ENCODE results near the gene FTCDNL1.

FTCDNL1 gene

DNA sequence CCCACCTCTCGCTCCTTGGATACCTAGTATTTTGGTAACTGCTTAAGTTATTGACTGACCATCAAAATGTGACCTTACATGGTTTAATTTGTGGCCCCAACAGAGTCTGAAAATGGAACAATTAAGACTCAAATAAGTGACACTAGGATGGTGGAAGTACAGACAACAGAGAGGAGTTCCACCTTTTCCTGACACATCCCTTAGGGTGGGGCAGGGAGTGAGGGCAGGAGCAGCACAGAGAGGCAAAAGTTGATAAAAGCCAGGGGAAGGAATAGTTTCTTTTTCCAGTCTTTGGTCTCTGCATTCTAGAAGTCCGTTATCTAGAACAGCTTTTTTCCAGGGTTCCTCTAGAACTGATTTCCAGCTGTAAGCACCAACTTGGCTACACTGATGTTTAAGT is 32.2 kb downstream of the FTCDNL1 start:
- no peaks in the 10 kb centered on the region for H3K4me1 Mint-ChIP-seq
- peaks cover 4% of the 10 kb centered on the region for H3K27me3 Mint-ChIP-seq (ENCODE audit: low read depth, poor library complexity)
- no peaks in the 10 kb centered on the region for H3K36me3 Mint-ChIP-seq (ENCODE audit: low read depth)
- no peak overlapping the region for H3K27ac Mint-ChIP-seq
- DNase-seq: no peak
- TF ChIP-seq, protein P1, sequence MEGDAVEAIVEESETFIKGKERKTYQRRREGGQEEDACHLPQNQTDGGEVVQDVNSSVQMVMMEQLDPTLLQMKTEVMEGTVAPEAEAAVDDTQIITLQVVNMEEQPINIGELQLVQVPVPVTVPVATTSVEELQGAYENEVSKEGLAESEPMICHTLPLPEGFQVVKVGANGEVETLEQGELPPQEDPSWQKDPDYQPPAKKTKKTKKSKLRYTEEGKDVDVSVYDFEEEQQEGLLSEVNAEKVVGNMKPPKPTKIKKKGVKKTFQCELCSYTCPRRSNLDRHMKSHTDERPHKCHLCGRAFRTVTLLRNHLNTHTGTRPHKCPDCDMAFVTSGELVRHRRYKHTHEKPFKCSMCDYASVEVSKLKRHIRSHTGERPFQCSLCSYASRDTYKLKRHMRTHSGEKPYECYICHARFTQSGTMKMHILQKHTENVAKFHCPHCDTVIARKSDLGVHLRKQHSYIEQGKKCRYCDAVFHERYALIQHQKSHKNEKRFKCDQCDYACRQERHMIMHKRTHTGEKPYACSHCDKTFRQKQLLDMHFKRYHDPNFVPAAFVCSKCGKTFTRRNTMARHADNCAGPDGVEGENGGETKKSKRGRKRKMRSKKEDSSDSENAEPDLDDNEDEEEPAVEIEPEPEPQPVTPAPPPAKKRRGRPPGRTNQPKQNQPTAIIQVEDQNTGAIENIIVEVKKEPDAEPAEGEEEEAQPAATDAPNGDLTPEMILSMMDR (IDR thresholded peaks at IDR 0.05): no peak
- no peak overlapping the region for H3K4me3 Mint-ChIP-seq
- no peaks in the 10 kb centered on the region for H3K9me3 Mint-ChIP-seq

DNA sequence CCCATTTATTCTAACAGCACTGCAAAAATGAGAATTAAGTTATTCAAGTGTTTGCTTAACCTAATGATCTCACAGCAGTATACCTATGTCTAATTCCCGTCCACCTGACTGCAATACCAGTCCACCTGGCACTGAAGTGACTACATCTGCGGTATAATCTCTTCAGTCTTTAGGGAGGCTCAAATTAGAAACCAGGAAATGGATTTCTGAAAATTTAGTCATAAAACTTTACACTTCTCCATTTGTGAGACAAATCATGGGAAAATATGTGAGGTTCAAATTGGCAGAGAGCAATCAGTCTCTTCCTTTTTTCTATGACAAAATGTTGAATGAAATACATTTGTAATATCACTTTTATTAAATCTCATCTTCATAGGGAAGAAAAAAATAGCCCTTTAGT is 33.0 kb downstream of the FTCDNL1 start:
- no peaks in the 10 kb centered on the region for H3K4me1 Mint-ChIP-seq
- no peaks in the 10 kb centered on the region for H3K9me3 Mint-ChIP-seq
- H3K27me3 Mint-ChIP-seq (ENCODE audit: low read depth, poor library complexity): peaks cover 4% of the 10 kb centered on the region
- TF ChIP-seq, protein P1 (IDR thresholded peaks at IDR 0.05): no peak
- no peak overlapping the region for H3K27ac Mint-ChIP-seq
- no peaks in the 10 kb centered on the region for H3K36me3 Mint-ChIP-seq (ENCODE audit: low read depth)
- H3K4me3 Mint-ChIP-seq: no peak overlapping the region
- DNase-seq: no peak

DNA sequence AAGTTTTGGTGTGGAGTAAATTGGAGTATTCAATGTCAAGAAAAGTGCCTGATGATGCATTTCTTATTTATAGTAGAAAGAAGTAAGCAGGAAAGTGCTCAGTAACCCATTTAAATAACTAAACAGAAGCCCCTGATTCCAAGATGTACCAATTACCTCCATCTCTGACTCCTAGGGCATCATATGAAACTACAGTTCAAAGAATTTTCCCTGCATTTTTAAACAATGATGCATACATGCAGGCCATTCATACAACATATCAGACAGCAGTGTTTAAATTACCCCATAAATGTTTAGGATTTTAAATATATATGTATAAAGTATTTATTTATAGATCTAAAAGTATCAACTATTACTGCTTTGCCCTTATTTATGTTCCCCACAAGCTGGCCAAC is 36.2 kb downstream of the FTCDNL1 start:
- Mint-ChIP-seq H3K27me3 (ENCODE audit: low read depth, poor library complexity) (peaks cover 4% of the 10 kb centered on the region), H3K36me3 (ENCODE audit: low read depth) (no peaks in the 10 kb centered on the region), H3K4me1 (no peaks in the 10 kb centered on the region), H3K27ac (no peak overlapping the region), H3K4me3 (no peak overlapping the region), H3K9me3 (no peaks in the 10 kb centered on the region)
- no peak for DNase-seq
- TF ChIP-seq, protein P1 (IDR thresholded peaks at IDR 0.05): no peak

DNA sequence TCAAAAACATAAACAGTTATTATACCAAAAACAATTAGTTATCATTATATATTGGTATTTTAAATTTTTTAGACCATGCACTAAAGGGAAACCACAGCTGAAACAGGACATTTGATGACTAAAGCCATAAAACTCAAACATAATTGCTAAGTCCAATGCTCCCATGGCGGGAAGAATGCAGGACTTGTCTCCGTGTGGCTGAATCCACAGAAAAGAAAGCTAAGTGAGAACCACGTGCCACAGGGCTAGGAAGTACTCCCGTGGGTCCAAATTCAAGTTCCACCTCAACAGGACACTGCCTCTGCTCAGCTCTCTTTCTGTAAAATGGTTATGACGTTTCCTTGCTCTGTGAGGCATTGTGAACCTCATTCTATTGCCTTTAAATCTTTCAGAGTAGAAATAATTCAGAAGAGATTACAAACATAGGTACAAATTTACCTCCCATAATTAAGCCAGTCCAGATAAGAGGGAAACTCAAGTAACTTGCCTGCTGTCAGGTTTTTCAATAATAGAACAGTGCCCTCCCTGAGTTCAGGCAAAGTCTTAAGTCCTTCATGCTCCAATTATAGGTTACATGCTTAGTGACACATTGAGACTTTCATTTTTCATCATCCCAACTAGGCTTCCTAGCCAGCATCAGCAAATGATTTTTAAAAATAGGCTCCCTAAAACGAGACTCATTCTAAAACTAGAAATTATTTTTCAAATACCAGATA is 36.7 kb downstream of the FTCDNL1 start:
- Mint-ChIP-seq H3K4me1 (no peaks in the 10 kb centered on the region), H3K9me3 (no peaks in the 10 kb centered on the region), H3K4me3 (no peak overlapping the region), H3K27me3 (ENCODE audit: low read depth, poor library complexity) (peaks cover 4% of the 10 kb centered on the region), H3K36me3 (ENCODE audit: low read depth) (no peaks in the 10 kb centered on the region), H3K27ac (no peak overlapping the region)
- TF ChIP-seq, protein P1 (IDR thresholded peaks at IDR 0.05): no peak
- no peak for DNase-seq

DNA sequence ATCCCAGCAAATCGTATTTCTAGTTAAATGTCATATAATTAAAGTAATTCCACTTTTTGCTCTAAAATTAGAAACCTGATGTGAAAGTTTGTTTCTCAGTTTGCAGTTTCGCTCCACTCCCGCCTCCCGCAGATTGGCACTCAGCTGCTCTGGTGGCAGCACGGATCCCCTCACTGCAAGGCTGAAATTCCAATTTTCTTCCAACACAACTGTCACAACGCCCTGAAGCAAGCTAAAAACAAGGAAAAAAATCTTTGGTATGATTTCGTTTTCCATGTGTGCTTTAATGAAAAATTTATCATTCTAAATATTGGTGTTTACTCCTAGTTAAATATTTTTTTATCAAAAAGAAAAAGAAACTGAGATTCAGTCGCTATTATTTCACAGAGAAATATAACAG is 38.5 kb downstream of the FTCDNL1 start:
- DNase-seq: no peak
- Mint-ChIP-seq H3K4me3 (no peak overlapping the region), H3K27me3 (ENCODE audit: low read depth, poor library complexity) (no peaks in the 10 kb centered on the region), H3K27ac (peak overlapping the region; percentile 67), H3K36me3 (ENCODE audit: low read depth) (no peaks in the 10 kb centered on the region), H3K9me3 (no peaks in the 10 kb centered on the region), H3K4me1 (no peaks in the 10 kb centered on the region)
- TF ChIP-seq, protein P1 (IDR thresholded peaks at IDR 0.05): no peak

DNA sequence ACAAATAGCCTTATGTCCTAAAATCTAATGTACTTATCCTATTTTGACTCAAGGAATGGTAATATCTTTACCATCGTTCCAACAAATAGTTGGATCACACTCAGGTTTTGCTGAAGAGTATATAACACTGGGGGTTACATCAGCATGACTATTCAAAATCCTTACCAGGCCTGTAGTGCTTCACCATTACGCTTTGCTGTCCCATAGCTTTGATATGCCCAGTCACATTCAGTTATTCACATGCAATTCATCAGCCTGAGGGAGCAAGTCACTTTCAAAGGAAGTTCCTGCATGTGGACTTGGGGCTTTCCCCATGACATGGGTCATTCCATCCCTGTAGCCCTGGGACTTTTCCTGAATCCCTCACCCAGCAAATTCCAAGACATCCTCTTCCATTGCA is 39.6 kb downstream of the FTCDNL1 start:
- TF ChIP-seq, protein P1 (IDR thresholded peaks at IDR 0.05): no peak
- peaks cover 5% of the 10 kb centered on the region for H3K4me1 Mint-ChIP-seq
- H3K9me3 Mint-ChIP-seq: peaks cover 4% of the 10 kb centered on the region
- H3K27ac Mint-ChIP-seq: peak overlapping the region; percentile 10
- no peak overlapping the region for H3K4me3 Mint-ChIP-seq
- no peaks in the 10 kb centered on the region for H3K36me3 Mint-ChIP-seq (ENCODE audit: low read depth)
- no peaks in the 10 kb centered on the region for H3K27me3 Mint-ChIP-seq (ENCODE audit: low read depth, poor library complexity)
- no peak for DNase-seq
